Caco-2 (cell line): ENCODE results near the gene MS4A6A. TPM values are rescaled to one million over a fixed set of nuclear protein-coding genes. Genes with fewer than 3 reads are reported as not detected.

ENCODE experiments used
- BruUV-seq: library from RNA; stranded (reverse); fragments of 400-500 nt; replicated peaks from 2 replicates; lab custom pipeline; 2021; lab: Mats Ljungman, UMichigan
- CTCF ChIA-PET: fragments of 300-600 bp; sonication (Branson Sonifier 250); formaldehyde crosslinking; loops from one replicate; lab custom pipeline; 2022; ENCODE audit warnings: antibody characterized with exemption; lab: Charles Lee
- POLR2A ChIA-PET: fragments of 300-600 bp; sonication (Branson Sonifier 250); formaldehyde crosslinking; loops from one replicate; lab custom pipeline; 2022; ENCODE audit warnings: antibody characterized with exemption; lab: Charles Lee
- DNase-seq, 2 experiments: peaks; one replicate each; pipeline versions ENCODE4 v3.0.0 to v3.0.0-alpha.2; 2020 to 2022
- H3K27me3 ChIP-seq: replicated peaks from 2 replicates; pipeline ENCODE4 v1.6.0; 2011; ENCODE audit warnings: low read length; ENCODE audit not compliant: control insufficient read depth, insufficient read depth
- H3K36me3 ChIP-seq: 2 replicates; pipeline ENCODE4 v1.5.1; 2011; ENCODE audit warnings: low read length; ENCODE audit not compliant: control insufficient read depth, insufficient read depth
- H3K4me1 ChIP-seq: fragments of 250-450 bp; sonication (Bioruptor Pico); 2 replicates; pipeline ENCODE4 v1.5.1; 2020; ENCODE audit warnings: mild to moderate bottlenecking
- H3K4me3 ChIP-seq: 2 replicates; pipeline ENCODE4 v1.5.1; 2011; ENCODE audit warnings: low read depth, mild to moderate bottlenecking, control low read depth, low read length
- H3K9me3 ChIP-seq: fragments of 250-450 bp; sonication (Bioruptor Pico); 2 replicates; pipeline ENCODE4 v1.5.1; 2020; ENCODE audit warnings: mild to moderate bottlenecking, moderate library complexity
- H3K27ac Mint-ChIP-seq: one replicate; pipeline ENCODE4 v1.8.0; 2022; ENCODE audit warnings: mixed read lengths; ENCODE audit not compliant: unreplicated experiment
- H3K27me3 Mint-ChIP-seq: one replicate; pipeline ENCODE4 v1.8.0; 2022; ENCODE audit warnings: mixed read lengths; ENCODE audit not compliant: insufficient read depth, unreplicated experiment
- H3K36me3 Mint-ChIP-seq: one replicate; pipeline ENCODE4 v1.8.0; 2022; ENCODE audit warnings: mild to moderate bottlenecking, mixed read lengths; ENCODE audit not compliant: insufficient read depth, unreplicated experiment
- H3K4me1 Mint-ChIP-seq: one replicate; pipeline ENCODE4 v1.8.0; 2022; ENCODE audit warnings: low read depth, mixed read lengths; ENCODE audit not compliant: unreplicated experiment
- H3K4me3 Mint-ChIP-seq: one replicate; pipeline ENCODE4 v1.8.0; 2022; ENCODE audit warnings: mild to moderate bottlenecking, moderate library complexity, mixed read lengths; ENCODE audit not compliant: unreplicated experiment
- H3K9me3 Mint-ChIP-seq: one replicate; pipeline ENCODE4 v1.8.0; 2022; ENCODE audit warnings: mixed read lengths; ENCODE audit not compliant: unreplicated experiment
- intact Hi-C: fragments of 100-400 bp; cut with micrococcal nuclease; formaldehyde crosslinking; loops from one replicate; pipeline ENCODE4 v1.10.0; 2022; ENCODE audit not compliant: unreplicated experiment
- total RNA-seq: library from RNA; stranded (reverse); gene quantifications from 2 replicates; pipeline ENCODE4 v1.2.3, GENCODE V29; 2022
- TF ChIP-seq, protein P1 (sequence below), 2 experiments: fragments of 200-600 bp in 1 of 2; IDR thresholded peaks; 1 replicate in 1 of 2; 2 replicates in 1 of 2; pipeline versions ENCODE4 v1.5.1 to v1.8.0; 2011 to 2022; ENCODE audit warnings: antibody characterized with exemption in 1 of 2, control low read depth in 1 of 2, inconsistent platforms in 1 of 2, low read depth in 1 of 2, low read length in 1 of 2, mild to moderate bottlenecking in 1 of 2, moderate library complexity in 1 of 2; ENCODE audit not compliant: insufficient read depth in 1 of 2, severe bottlenecking in 1 of 2, unreplicated experiment in 1 of 2

MS4A6A gene
- total RNA-seq, 1 experiment from 2014 or later: not detected

DNA sequence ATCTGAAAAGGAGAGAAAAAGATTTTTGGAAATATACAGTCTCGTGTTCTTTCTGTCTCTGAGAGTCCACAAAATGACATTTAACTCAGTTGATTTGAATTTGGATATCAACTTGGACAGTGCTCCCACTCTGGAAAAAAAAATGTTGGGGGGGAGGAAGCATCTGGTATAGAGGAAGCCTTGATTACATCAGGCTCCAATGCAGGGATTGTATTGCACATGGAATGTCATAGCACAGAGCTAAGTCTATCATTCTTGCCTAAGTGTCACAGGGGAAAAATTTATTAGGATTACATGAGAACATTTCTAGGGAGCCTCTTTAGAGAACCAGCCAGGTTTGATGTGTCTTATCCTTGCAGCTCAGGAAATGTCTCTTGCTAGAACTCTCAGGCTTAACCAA, 23.0 kb downstream of the MS4A6A start:
- POLR2A ChIA-PET: no interaction called here
- H3K27me3 Mint-ChIP-seq: no peaks in the 10 kb centered on the region
- BruUV-seq: no TSS peak

DNA sequence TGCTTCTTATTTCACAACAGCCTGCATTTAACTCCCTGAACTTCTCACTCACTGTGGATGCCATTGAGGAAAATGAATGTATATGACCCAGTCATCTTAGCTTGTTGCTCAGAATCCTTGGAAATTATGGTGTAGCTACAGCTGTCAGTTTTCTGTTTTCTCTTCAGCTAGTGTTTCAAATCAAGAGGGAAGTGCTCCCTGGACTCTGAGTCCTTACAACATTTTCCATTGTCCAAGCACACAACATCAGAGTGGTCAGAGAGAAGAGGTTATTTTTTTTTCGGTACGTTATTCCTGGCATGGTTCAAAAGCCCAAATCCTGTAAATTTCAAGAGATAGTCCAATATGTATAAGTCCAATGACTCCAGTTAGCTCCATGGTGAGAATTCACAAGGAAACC, 23.6 kb downstream of the MS4A6A start:
- ChIA-PET CTCF (no interaction called here), POLR2A (no interaction called here)
- H3K4me3 Mint-ChIP-seq: no peak overlapping the region
- Histone ChIP-seq H3K4me1 (no peaks in the 10 kb centered on the region), H3K4me3 (no peak overlapping the region), H3K9me3 (no peaks in the 10 kb centered on the region), H3K27me3 (no peaks in the 10 kb centered on the region; the same call in 1 of the 2 replicates), H3K36me3 (no peaks in the 10 kb centered on the region)
- TF ChIP-seq, protein P1, sequence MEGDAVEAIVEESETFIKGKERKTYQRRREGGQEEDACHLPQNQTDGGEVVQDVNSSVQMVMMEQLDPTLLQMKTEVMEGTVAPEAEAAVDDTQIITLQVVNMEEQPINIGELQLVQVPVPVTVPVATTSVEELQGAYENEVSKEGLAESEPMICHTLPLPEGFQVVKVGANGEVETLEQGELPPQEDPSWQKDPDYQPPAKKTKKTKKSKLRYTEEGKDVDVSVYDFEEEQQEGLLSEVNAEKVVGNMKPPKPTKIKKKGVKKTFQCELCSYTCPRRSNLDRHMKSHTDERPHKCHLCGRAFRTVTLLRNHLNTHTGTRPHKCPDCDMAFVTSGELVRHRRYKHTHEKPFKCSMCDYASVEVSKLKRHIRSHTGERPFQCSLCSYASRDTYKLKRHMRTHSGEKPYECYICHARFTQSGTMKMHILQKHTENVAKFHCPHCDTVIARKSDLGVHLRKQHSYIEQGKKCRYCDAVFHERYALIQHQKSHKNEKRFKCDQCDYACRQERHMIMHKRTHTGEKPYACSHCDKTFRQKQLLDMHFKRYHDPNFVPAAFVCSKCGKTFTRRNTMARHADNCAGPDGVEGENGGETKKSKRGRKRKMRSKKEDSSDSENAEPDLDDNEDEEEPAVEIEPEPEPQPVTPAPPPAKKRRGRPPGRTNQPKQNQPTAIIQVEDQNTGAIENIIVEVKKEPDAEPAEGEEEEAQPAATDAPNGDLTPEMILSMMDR (IDR thresholded peaks at IDR 0.05; ENCODE audit: insufficient read depth in 1 of 2, low read depth in 1 of 2, low read length in 1 of 2, severe bottlenecking in 1 of 2, unreplicated experiment in 1 of 2): no peak
- no peaks in the 10 kb centered on the region for H3K4me1 Mint-ChIP-seq
- no peak for DNase-seq
- no peaks in the 10 kb centered on the region for H3K27me3 Mint-ChIP-seq
- intact Hi-C loops: no loop called here
- no peak overlapping the region for H3K27ac Mint-ChIP-seq
- H3K9me3 Mint-ChIP-seq: no peaks in the 10 kb centered on the region
- BruUV-seq: no TSS peak
- H3K36me3 Mint-ChIP-seq: no peaks in the 10 kb centered on the region

More for the DNA sequence above, 23.0 kb downstream of the MS4A6A start:
- H3K9me3 Mint-ChIP-seq: no peaks in the 10 kb centered on the region
- no peak overlapping the region for H3K4me3 ChIP-seq
- intact Hi-C loops: no loop called here
- H3K36me3 ChIP-seq: no peaks in the 10 kb centered on the region
- H3K27me3 ChIP-seq: no peaks in the 10 kb centered on the region; the same call in 1 of the 2 replicates
- H3K4me1 Mint-ChIP-seq: no peaks in the 10 kb centered on the region
- no peaks in the 10 kb centered on the region for H3K36me3 Mint-ChIP-seq
- no peaks in the 10 kb centered on the region for H3K4me1 ChIP-seq
- no peak overlapping the region for H3K4me3 Mint-ChIP-seq
- H3K27ac Mint-ChIP-seq: no peak overlapping the region
- H3K9me3 ChIP-seq: no peaks in the 10 kb centered on the region
- TF ChIP-seq, protein P1 (IDR thresholded peaks at IDR 0.05; ENCODE audit: insufficient read depth in 1 of 2, low read depth in 1 of 2, low read length in 1 of 2, severe bottlenecking in 1 of 2, unreplicated experiment in 1 of 2): no peak
- CTCF ChIA-PET: no interaction called here
- no peak for DNase-seq

DNA sequence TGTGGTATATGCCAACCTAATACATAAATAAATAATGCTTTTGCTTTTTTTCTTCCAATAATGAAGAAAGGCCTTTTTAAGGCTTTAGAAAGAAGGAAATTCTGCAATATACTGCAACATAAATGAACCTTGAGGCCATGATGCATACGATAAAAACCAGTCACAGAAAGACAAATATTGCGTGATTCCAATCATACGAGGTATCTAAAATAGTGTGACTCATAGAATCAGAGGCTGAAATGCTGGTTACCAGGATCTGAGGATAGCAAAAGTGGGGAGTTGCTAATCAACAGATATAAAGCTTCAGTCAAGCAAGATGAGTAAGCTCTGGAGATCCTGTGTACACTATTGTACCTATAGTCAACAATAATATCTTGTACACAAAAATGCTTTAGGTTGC, 24.2 kb downstream of the MS4A6A start:
- CTCF ChIA-PET: no interaction called here
- H3K4me1 ChIP-seq: no peaks in the 10 kb centered on the region
- no peak overlapping the region for H3K4me3 ChIP-seq
- no peak overlapping the region for H3K4me3 Mint-ChIP-seq
- no peaks in the 10 kb centered on the region for H3K9me3 ChIP-seq
- H3K36me3 Mint-ChIP-seq: no peaks in the 10 kb centered on the region
- TF ChIP-seq, protein P1 (IDR thresholded peaks at IDR 0.05; ENCODE audit: insufficient read depth in 1 of 2, low read depth in 1 of 2, low read length in 1 of 2, severe bottlenecking in 1 of 2, unreplicated experiment in 1 of 2): no peak
- BruUV-seq: no TSS peak
- no peaks in the 10 kb centered on the region; the same call in 1 of the 2 replicates for H3K27me3 ChIP-seq
- no peaks in the 10 kb centered on the region for H3K36me3 ChIP-seq
- no peak overlapping the region for H3K27ac Mint-ChIP-seq
- H3K9me3 Mint-ChIP-seq: no peaks in the 10 kb centered on the region
- POLR2A ChIA-PET: no interaction called here
- no peaks in the 10 kb centered on the region for H3K27me3 Mint-ChIP-seq
- intact Hi-C loops: no loop called here
- DNase-seq: no peak
- H3K4me1 Mint-ChIP-seq: no peaks in the 10 kb centered on the region
